GM21528 (cell line): ENCODE data around the gene SIVA1.
A peak's percentile ranks its signal among the peaks of the same experiment; 100 is the strongest.

Experiments
- ATAC-seq: cut with Tn5 transposase; IDR thresholded peaks from one replicate; pipeline ENCODE4 v1.9.1; 2021; ENCODE audit warnings: mild to moderate bottlenecking, moderate library complexity; ENCODE audit not compliant: unreplicated experiment, low FRiP score

Gene SIVA1, protein sequence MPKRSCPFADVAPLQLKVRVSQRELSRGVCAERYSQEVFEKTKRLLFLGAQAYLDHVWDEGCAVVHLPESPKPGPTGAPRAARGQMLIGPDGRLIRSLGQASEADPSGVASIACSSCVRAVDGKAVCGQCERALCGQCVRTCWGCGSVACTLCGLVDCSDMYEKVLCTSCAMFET

DNA sequence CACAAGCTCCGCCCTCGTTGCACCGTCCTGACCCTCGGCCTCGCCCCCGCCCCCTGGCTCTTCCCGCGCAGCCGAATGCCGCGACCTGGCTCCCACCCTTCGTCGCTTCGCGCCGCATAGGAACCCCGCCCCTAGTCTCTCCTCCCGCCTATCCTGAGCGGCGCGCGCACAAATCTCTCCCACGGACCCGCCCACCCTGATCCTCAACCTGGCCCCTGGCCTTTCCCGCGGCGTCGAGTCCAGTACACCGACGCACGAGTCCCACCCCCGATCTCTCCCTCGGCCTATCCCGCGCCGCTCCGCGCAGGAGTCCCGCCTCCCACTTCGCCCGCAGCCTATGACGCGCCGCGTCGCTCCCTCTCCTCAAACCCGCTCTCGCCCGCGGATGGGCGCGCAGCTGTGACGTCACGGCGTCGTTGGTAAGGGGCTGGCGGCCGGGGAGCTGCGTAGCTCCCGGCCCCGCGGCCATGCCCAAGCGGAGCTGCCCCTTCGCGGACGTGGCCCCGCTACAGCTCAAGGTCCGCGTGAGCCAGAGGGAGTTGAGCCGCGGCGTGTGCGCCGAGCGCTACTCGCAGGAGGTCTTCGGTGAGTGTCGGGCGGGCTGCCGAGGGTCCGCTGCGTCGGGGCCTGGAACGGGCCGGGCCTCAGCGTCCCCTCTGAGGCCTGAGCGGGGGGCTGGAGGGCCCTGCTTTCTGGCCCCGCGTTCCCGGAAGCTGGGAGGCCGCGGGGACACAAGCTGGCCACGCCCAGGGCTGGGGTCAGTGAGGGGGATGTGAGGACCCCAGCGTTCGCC is at the start of gene SIVA1:
Gene SIVA1 (plus strand): TSS at position 413 of the 793 bp plus-strand sequence. CDS start 55 bp downstream, at position 468.
- ATAC-seq, result peak; percentile 85

- no peak for ATAC-seq
These were observed 49.7 kb upstream of the SIVA1 start for GRCh38 chr14:104703269-104703668.

DNA sequence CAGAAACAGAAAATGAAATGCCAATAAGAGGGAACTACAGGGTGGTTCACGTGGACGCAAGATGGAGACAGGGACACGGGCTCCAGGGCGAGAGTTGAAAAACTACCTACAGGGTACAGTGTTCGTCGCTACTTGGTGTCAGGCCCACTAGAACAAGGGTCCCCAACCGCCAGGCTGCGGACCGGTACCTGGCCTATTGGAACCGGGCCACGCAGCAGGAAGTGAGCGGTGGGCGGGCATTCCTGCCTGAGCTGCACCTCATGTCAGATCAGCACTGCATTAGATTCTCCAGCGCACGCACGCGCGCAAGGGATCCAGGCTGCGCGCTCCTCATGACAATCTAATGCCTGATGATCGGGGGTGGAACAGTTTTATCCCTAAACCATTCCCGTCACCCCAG is 48.7 kb upstream of the SIVA1 start:
- ATAC-seq, result no peak

GRCh38 chr14:104705340-104706047 is 47.5 kb upstream of the SIVA1 start:
- no peak for ATAC-seq

DNA sequence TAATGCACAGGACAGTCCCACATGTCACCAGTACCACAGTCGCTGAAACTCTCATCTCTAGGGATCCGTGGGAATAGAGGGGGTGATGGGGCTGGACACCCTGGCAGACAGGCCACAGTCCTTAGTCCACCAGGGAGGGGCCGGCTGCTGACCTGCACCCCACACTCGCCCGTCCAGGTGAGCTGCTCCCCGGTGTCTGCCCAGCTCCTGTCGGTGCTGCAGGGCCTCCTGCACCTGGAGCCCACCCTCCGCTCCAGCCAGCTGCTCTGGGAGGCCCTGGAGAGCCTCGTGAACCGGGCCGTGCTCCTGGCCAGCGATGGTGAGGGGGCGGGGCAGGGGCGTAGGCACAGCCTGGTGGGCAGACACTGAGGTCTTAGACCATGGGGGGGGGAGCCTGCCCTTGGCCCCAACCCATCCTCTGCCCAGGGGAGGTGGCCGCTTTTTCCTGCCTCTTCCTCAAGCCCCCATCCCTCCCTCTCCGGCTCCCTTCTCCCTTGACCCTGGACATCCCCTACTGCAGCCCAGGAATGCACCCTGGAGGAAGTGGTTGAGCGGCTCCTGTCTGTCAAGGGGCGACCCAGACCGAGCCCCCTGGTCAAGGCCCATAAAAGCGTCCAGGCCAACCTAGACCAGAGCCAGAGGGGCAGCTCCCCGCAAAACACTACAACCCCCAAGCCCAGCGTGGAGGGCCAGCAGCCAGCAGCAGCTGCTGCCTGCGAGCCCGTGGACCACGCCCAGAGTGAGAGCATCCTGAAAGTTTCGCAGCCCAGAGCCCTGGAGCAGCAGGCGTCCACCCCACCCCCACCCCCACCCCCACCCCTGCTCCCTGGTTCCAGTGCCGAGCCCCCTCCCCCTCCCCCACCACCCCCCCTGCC is 46.0 kb upstream of the SIVA1 start:
- no peak for ATAC-seq

DNA sequence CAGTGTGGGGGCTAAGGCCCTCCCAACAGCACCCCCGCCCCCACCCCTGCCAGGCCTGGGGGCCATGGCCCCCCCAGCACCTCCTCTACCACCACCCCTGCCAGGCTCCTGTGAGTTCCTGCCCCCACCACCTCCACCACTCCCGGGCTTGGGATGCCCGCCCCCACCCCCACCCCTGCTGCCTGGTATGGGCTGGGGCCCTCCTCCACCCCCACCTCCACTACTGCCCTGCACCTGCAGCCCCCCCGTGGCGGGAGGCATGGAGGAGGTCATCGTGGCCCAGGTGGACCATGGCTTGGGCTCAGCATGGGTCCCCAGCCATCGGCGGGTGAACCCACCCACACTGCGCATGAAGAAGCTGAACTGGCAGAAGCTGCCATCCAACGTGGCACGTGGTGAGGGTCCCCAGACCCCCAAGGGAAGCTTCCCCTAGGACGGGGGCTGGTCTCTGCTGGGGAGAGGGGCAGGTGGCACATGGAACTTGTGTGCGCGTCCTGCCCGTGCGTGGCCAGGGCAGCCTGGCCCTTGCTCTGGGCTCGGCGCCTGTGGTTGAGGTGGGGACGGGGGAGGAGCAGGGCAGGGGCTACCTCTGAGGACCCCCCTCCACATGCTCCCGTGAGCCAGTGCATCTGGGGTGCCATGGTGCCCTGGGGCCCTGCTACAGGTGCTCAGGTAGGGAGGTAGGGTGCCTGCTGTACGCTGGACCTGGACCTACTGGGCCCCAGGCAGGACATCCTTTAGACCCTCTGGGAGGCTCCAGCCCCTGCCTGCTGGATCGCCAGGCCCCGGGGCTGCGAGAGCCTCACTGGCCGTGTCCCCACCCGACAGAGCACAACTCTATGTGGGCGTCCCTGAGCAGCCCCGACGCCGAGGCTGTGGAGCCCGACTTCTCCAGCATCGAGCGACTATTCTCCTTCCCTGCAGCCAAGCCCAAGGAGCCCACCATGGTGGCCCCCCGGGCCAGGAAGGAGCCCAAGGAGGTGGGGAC is 45.0 kb upstream of the SIVA1 start:
- ATAC-seq, result no peak

DNA sequence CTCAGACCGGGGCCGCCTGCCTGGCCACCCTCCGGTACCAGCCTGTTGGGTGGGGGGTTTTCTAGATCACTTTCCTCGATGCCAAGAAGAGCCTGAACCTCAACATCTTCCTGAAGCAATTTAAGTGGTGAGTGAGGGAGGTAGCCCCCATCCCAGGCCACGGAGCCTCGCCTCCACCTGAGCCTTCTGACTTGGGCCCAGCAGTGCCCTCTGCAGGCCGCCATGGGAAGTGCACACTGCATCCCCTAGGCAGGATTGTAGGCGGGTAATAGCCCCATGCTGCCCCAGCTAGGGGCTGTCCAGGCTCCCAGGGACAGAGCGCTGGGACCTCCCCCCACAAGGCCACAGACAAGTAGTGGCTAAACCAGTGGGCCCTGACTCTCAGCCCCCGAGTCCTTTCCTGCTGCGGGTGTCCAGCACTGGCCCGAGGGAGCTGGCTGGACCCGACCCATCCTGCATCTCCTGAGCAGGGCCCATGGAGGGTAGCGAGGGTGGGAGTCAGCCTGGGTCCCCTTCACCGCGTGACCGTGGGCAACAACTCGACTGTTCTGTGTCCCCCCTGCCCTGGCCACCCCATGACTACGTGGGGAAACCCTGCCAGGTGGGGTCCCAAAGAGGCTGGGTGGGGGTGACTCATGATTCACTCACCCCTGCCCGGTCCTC is 44.2 kb upstream of the SIVA1 start:
- no peak for ATAC-seq

DNA sequence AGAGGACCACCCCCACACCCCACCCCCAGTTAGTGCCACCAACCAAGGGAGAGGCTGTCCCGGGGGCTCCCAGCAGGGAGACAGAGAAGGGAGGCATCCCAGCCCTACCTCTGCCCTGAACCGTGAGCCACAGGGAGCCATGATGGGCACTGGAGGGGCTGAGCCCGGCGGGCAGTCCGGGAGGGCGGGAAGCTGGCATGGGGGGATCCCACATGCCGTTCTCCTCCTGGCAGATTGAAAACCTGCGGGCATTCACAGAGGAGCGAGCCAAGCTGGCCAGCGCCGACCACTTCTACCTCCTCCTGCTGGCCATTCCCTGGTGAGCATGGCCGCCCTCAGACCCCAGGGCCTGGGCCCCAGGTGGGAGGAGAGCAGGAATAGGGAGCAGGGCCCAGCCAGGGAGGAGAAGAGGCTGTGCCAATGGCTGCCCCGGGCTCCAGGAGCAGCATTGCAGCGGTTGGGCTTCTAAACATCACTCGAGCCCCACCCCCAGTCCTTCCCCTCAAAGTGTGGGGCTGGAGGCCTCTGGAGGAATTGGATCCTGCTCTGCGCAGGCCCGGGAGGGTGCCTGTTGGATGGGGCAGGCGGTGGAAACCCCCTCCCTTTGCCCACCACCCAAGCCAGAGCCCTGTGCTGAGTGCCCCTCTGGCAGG is 43.4 kb upstream of the SIVA1 start:
- ATAC-seq, result no peak

- no peak for ATAC-seq
These were observed 42.7 kb upstream of the SIVA1 start for GRCh38 chr14:104710071-104710735.

DNA sequence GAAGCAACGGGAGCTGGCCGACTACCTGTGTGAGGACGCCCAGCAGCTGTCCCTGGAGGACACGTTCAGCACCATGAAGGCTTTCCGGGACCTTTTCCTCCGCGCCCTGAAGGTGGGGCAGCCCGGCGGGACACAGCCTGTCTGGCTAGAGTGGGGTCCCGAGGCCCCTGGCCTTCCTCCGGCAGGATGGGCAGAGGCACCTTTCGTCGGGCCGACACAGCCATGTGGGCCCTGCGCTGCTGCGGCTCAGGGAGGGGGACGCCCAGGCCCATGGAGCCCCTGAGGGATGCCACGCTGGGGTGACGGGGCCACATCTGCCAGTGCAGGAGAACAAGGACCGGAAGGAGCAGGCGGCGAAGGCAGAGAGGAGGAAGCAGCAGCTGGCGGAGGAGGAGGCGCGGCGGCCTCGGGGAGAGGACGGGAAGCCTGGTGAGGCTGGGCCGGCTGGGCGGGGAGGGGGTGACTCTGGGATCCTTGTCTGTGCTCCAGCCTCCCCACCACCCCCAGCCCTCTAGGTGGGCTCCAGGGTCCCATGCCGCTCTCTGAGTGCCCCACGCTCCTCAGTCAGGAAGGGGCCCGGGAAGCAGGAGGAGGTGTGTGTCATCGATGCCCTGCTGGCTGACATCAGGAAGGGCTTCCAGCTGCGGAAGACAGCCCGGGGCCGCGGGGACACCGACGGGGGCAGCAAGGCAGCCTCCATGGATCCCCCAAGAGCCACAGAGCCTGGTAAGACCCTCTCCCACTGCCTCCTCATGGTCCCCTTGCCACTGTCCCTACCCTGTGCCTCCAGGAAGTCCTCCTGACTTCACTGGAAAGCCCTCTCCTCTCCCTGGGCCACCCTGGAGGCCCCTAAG is 39.8 kb upstream of the SIVA1 start:
- ATAC-seq, result no peak

DNA sequence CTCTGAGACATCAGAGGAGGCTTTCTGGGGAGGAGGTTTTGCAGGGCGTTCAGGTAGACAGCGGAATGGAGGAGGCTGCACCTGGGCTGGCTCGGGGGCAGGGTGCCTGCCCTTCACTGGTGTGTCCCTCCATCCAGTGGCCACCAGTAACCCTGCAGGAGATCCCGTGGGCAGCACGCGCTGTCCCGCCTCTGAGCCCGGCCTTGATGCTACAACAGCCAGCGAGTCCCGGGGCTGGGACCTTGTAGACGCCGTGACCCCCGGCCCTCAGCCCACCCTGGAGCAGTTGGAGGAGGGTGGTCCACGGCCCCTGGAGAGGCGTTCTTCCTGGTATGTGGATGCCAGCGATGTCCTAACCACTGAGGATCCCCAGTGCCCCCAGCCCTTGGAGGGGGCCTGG is 38.9 kb upstream of the SIVA1 start:
- no peak for ATAC-seq

GRCh38 chr14:104714681-104715080 is 38.3 kb upstream of the SIVA1 start:
- no peak for ATAC-seq

DNA sequence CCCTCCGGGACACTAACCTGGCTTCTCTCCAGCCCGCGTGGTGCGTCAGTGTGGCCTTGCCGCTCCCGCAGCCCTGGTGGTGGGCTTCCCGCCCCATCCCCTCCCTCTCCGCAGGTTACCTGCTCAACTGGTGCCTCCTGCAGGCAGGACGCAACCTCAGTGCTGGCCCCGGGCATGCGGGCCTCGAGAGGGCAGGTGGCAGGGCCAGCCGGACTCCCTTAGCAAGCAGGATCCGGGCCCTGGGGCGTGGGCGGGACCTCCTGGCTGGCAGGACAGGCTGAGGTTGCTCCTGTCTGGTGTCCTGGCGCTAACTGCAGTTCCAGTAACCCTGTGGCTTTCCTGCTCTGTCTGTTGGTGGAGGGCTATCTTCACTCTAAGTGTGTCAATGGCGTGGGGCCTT is 37.5 kb upstream of the SIVA1 start:
- ATAC-seq, result no peak

DNA sequence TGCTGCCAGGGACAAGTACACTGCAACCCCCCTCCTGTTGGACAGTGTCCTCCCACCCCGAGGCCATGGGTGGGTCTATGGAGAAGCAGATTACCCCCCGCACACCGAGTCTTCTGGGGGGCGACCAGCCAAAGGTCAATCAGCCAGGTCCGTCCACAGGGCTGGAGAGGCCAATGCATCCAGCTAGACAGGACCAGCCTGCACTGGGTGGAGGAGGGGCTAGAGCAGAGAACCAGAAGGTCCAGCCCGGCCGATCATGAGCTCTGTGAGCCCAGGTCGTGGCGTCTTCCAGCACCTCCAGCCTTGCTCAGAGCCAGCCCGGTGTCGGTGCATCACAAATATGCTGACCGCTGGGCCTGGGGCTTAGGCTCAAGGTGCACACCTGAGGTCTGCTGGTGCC is 37.1 kb upstream of the SIVA1 start:
- ATAC-seq, result no peak

GRCh38 chr14:104717137-104717536 is 35.8 kb upstream of the SIVA1 start:
- ATAC-seq, result no peak

DNA sequence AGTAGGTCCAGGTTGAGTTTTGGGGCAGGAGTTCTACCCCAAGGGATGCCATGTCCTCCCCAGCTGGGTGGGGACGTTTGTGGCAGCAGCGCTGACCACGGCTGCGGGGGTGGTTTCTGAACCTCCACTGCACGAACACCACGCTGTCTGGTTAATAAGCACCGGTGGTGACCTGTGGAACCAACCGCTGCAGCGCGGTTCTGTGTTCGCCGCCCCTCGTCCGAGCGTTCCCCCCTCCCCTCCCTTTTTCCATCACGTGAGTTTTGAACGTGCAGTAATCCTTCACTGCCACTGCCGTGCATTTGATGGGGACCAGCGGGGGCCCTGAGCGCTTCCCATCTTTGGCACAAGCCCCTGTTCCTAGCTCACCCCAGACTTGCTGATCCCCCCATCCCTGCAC is 35.3 kb upstream of the SIVA1 start:
- no peak for ATAC-seq

GRCh38 chr14:104718147-104718546 is 34.8 kb upstream of the SIVA1 start:
- no peak for ATAC-seq
